HuH-7 (cell line): ENCODE results near the gene TK2.
"Not testable (repeated sequence)": the region's sequence is repeated elsewhere in the genome, so short reads cannot be mapped to it uniquely, and the experiment has no call there.

ENCODE experiments used
- DNase-seq: peaks from one replicate; pipeline ENCODE4 v3.0.0; 2011; ENCODE audit warnings: low spot score

TK2 gene

DNA sequence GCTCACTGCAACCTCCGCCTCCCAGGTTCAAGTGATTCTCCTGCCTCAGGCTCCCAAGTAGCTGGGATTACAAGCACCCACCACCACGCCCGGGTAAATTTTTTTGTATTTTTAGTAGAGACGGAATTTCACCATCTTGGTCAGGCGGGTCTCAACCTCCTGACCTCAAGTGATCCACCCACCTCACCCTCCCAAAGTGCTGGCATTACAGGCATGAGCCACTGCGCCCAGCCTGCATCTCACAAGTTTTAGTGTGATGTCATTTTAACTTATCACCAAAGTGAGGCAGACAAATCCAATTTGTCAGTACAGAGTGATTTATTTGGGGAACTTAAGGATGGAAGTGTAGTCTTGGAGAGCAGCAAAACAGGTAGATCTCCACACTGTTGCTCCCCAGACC lies 83.3 kb downstream of the TK2 start:
- not testable (repeated sequence) for DNase-seq

- DNase-seq, result not testable (repeated sequence)
These were observed 84.0 kb downstream of the TK2 start for GRCh38 chr16:66465946-66466345.

DNA sequence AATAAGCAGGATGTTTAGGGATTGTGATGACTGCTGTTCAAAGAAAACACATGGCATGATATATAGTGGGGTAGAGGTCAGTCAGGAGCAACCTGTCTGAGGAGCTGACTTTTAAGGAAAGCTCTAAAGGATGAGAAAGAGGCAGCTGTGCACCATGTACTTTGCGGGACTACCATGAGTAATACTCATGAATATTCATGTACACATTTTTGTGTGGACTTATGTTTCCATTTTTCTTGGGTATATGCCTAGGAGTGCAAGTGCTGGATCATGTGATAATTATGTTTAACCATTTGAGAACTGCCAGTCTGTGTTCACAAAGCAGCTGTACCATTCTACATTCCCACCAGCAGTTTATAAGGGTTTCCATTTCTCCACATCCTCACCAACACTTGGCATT lies 87.0 kb downstream of the TK2 start:
- DNase-seq, result no peak

DNA sequence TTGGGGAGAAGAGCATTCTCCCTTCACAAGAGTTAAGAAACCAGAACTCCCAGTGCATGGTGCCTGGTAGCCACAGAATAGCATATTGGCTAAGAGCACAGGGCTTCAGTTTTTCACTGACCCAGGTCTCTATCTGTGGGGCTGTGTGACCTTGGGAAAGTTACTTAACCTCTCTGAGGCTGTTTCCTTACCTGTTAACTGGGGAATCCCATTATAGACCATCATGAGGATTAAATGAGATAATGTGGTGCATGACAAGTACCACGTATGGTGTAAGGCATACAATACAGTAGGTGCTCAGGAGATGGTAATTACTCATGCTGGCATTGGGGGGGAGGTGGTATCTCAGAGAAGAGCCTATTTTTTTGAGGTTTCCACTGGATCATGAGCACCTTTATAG lies 89.2 kb downstream of the TK2 start:
- DNase-seq, result no peak

- DNase-seq, result no peak
These were observed 90.0 kb downstream of the TK2 start for GRCh38 chr16:66459878-66460277.

DNA sequence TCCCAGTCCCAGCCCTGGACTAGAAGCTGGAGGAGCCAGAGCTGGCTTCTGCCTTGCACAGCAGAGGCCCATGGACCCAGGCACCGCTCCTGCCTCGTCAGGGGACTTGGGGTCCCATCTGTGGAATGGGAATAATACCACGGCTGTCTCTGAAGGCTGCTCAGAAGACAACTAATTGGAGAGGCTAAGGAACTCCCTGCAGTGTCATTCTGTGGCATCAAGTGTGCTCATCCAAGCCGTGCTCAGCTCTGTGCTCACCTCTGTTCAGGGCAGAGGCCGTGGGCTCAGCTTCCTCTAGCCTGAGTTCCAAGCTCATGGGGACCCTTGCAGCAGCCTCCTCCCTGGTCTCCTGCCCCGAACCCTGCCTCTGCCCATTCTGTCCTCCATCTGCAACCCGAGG lies 91.1 kb downstream of the TK2 start:
- DNase-seq, result no peak

DNA sequence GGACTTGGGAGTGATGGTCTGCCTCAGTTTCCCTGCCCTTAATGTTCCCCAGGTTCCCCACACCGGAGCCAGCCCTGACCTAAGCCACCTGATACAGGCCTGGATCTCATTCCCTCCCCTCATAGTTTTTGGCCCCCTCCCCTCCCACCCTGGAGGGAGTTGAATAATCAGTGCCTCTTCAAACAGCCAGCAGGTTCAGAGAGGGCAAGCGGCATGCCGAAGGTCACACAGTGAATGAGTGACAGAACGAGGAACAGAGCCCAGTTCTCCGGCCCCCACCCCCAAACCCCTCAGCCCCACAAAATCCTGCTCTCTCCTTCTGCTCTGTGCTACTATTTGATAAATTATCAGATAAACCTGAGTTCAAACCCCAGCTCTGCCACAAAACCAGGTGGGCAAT lies 91.6 kb downstream of the TK2 start:
- no peak for DNase-seq
